Measurements from ENCODE around the gene ARHGEF28.

Gene ARHGEF28

GRCh38 chr5:73625944-73626811 lies at the start of gene ARHGEF28:
Gene ARHGEF28, plus strand, starts transcription at chr5:73626196. Its CDS starts 58,656 bp downstream, at chr5:73684852.
- DNase-seq, result peak; percentile 36

- no peak for DNase-seq
These were observed 43.5 kb upstream of the ARHGEF28 start for GRCh38 chr5:73582285-73583145.

- DNase-seq, result no peak
These were observed 38.1 kb upstream of the ARHGEF28 start for GRCh38 chr5:73587923-73588322.

GRCh38 chr5:73591102-73591695 lies 34.8 kb upstream of the ARHGEF28 start:
- DNase-seq, result peak; percentile 67

- no peak for DNase-seq
These were observed 34.1 kb upstream of the ARHGEF28 start for GRCh38 chr5:73591698-73592501.

- DNase-seq, result no peak
These were observed 33.4 kb upstream of the ARHGEF28 start for GRCh38 chr5:73592551-73592950.

GRCh38 chr5:73596705-73597328 lies 29.2 kb upstream of the ARHGEF28 start:
- DNase-seq, result peak; percentile 10

- DNase-seq, result no peak
These were observed 26.6 kb upstream of the ARHGEF28 start for GRCh38 chr5:73599380-73599779.

GRCh38 chr5:73603998-73604397 lies 22.0 kb upstream of the ARHGEF28 start:
- no peak for DNase-seq

- no peak for DNase-seq
These were observed 20.5 kb upstream of the ARHGEF28 start for GRCh38 chr5:73605223-73606087.

GRCh38 chr5:73606206-73606753 lies 19.7 kb upstream of the ARHGEF28 start:
- no peak for DNase-seq

GRCh38 chr5:73607228-73607627 lies 18.8 kb upstream of the ARHGEF28 start:
- DNase-seq, result no peak

GRCh38 chr5:73612799-73613198 lies 13.2 kb upstream of the ARHGEF28 start:
- DNase-seq, result no peak

GRCh38 chr5:73615085-73615484 lies 10.9 kb upstream of the ARHGEF28 start:
- DNase-seq, result no peak

GRCh38 chr5:73615947-73616346 lies 10.0 kb upstream of the ARHGEF28 start:
- no peak for DNase-seq

- DNase-seq, result no peak
These were observed 8.3 kb upstream of the ARHGEF28 start for GRCh38 chr5:73617510-73618279.

GRCh38 chr5:73619606-73620333 lies 6.2 kb upstream of the ARHGEF28 start:
- DNase-seq, result no peak

GRCh38 chr5:73620334-73620687 lies 5.7 kb upstream of the ARHGEF28 start:
- DNase-seq, result no peak

GRCh38 chr5:73623060-73623459 lies 2.9 kb upstream of the ARHGEF28 start:
- DNase-seq, result no peak
